H54 (cell line): Measurements from ENCODE around the gene ERN1.
"Not testable (repeated sequence)": the region's sequence is repeated elsewhere in the genome, so short reads cannot be mapped to it uniquely, and the experiment has no call there.

Source experiments
- DNase-seq: peaks from one replicate; pipeline ENCODE4 v3.0.0; 2011; ENCODE audit warnings: low spot score, mixed read lengths; ENCODE audit not compliant: insufficient read length
- FAIRE-seq: peaks from 3 replicates; lab custom pipeline; 2011; peaks lifted over from hg19 to GRCh38; lab: Jason Lieb, UNC
- POLR2A ChIP-seq: IDR thresholded peaks from 2 replicates; pipeline ENCODE4 v1.6.1; 2011; ENCODE audit warnings: low read depth, mild to moderate bottlenecking, low read length

The ERN1 gene

GRCh38 chr17:64129765-64130558 is at the start of gene ERN1:
Gene ERN1, minus strand, starts transcription at chr17:64130144. Its CDS starts 115 bp downstream, at chr17:64130029.
- FAIRE-seq (no peak), DNase-seq (peak; percentile 94)
- peak; percentile 99 for TF ChIP-seq POLR2A

GRCh38 chr17:64179024-64179423 is 49.1 kb upstream of the ERN1 start:
- FAIRE-seq, DNase-seq: not testable (repeated sequence)

- no peak for DNase-seq
- no peak for TF ChIP-seq POLR2A
- no peak for FAIRE-seq
These were observed 48.3 kb upstream of the ERN1 start for GRCh38 chr17:64178011-64178825.

GRCh38 chr17:64177311-64178010 is 47.5 kb upstream of the ERN1 start:
- no peak for FAIRE-seq
- no peak for TF ChIP-seq POLR2A
- DNase-seq = no peak

- no peak for TF ChIP-seq POLR2A
- no peak for DNase-seq
- FAIRE-seq = no peak
These were observed 46.6 kb upstream of the ERN1 start for GRCh38 chr17:64176556-64176955.

GRCh38 chr17:64174686-64175456 is 44.9 kb upstream of the ERN1 start:
- DNase-seq (peak; percentile 32), FAIRE-seq (peak; percentile 15)
- no peak for TF ChIP-seq POLR2A

GRCh38 chr17:64173646-64174045 is 43.7 kb upstream of the ERN1 start:
- no peak for TF ChIP-seq POLR2A
- FAIRE-seq (no peak), DNase-seq (no peak)

GRCh38 chr17:64172510-64172909 is 42.6 kb upstream of the ERN1 start:
- DNase-seq = no peak
- no peak for FAIRE-seq
- no peak for TF ChIP-seq POLR2A

GRCh38 chr17:64171041-64171440 is 41.1 kb upstream of the ERN1 start:
- peak; percentile 40 for DNase-seq
- FAIRE-seq = peak; percentile 41
- TF ChIP-seq POLR2A = no peak

- no peak for TF ChIP-seq POLR2A
- no peak for DNase-seq
- no peak for FAIRE-seq
These were observed 40.3 kb upstream of the ERN1 start for GRCh38 chr17:64170286-64170685.

GRCh38 chr17:64167666-64168065 is 37.7 kb upstream of the ERN1 start:
- DNase-seq, FAIRE-seq: not testable (repeated sequence)

GRCh38 chr17:64166876-64167275 is 36.9 kb upstream of the ERN1 start:
- FAIRE-seq (no peak), DNase-seq (no peak)
- TF ChIP-seq POLR2A = no peak

- no peak for FAIRE-seq
- TF ChIP-seq POLR2A = no peak
- DNase-seq = no peak
These were observed 35.4 kb upstream of the ERN1 start for GRCh38 chr17:64165347-64165746.
